Ishikawa (cell line): ENCODE measurements around the gene CEP112.

Source experiments
- CEBPB ChIP-seq: IDR thresholded peaks from 2 replicates; pipeline ENCODE4 v1.6.1; 2012
- CREB1 ChIP-seq: IDR thresholded peaks from 2 replicates; pipeline ENCODE4 v1.6.1; 2012; ENCODE audit warnings: low read depth
- EGR1 ChIP-seq: IDR thresholded peaks from 2 replicates; pipeline ENCODE4 v1.6.1; 2012
- EP300 ChIP-seq: IDR thresholded peaks from 2 replicates; pipeline ENCODE4 v1.6.1; 2012; ENCODE audit warnings: borderline replicate concordance
- FOXM1 ChIP-seq: IDR thresholded peaks from 2 replicates; pipeline ENCODE4 v1.6.1; 2012; ENCODE audit warnings: low read depth, borderline replicate concordance
- NFIC ChIP-seq: IDR thresholded peaks from 2 replicates; pipeline ENCODE4 v1.6.1; 2012
- RAD21 ChIP-seq: IDR thresholded peaks from 2 replicates; pipeline ENCODE4 v1.6.1; 2012; ENCODE audit warnings: low read depth
- TAF1 ChIP-seq: IDR thresholded peaks from 2 replicates; pipeline ENCODE4 v1.6.1; 2012; ENCODE audit warnings: low read depth, mild to moderate bottlenecking
- TCF12 ChIP-seq: IDR thresholded peaks from 2 replicates; pipeline ENCODE4 v1.6.1; 2012; ENCODE audit warnings: low read depth
- TEAD4 ChIP-seq: IDR thresholded peaks from 2 replicates; pipeline ENCODE4 v1.6.1; 2012
- YY1 ChIP-seq: IDR thresholded peaks from 2 replicates; pipeline ENCODE4 v1.6.1; 2012; ENCODE audit warnings: low read depth
- ZBTB7A ChIP-seq: IDR thresholded peaks from 2 replicates; pipeline ENCODE4 v1.6.1; 2012; ENCODE audit warnings: low read depth
- TF ChIP-seq, protein P1 (sequence below): IDR thresholded peaks from 2 replicates; pipeline ENCODE4 v1.6.1; 2012; ENCODE audit warnings: low read depth, mild to moderate bottlenecking
- TF ChIP-seq, protein P2 (sequence below): IDR thresholded peaks from 2 replicates; pipeline ENCODE4 v1.6.1; 2012
- TF ChIP-seq, protein P3 (sequence below): IDR thresholded peaks from 2 replicates; pipeline ENCODE4 v1.6.1; 2012

CEP112 gene

DNA sequence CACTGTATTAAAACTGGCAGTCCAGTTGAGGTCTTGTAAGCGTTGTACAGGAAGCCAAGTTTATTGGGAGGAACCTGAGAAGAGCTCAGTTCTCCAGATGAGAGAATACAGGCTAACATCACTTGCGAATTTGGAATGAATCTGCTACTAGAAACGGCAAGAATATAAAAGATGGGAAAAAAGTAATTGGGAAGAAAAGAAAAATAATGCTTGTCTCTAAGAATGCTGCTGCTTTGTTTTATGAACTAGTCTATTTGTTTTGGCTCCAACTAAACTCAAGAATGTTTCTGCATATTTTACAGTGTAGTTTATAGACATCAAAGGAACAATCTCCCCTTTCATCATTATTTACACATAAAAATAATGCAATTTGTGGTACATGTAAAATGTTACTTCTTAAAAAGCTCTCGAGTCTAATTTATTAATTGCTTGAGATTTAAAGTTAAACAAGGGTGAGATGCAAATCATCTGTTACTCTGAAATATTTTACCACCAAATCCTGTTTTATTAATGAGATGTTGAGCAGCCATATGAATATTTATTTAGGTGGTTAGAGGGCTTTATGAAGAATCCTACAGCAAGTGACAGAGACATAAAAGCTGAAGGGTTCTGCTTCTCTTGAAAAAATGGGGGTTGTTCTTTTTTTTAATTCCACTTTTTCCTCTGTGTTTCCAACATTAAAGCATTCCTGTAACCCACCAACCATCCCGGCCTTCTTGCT is 468.3 kb downstream of the CEP112 start:
- TF ChIP-seq TEAD4 = no peak
- TF ChIP-seq EP300 = no peak
- TF ChIP-seq NFIC = no peak
- TF ChIP-seq, protein P1, sequence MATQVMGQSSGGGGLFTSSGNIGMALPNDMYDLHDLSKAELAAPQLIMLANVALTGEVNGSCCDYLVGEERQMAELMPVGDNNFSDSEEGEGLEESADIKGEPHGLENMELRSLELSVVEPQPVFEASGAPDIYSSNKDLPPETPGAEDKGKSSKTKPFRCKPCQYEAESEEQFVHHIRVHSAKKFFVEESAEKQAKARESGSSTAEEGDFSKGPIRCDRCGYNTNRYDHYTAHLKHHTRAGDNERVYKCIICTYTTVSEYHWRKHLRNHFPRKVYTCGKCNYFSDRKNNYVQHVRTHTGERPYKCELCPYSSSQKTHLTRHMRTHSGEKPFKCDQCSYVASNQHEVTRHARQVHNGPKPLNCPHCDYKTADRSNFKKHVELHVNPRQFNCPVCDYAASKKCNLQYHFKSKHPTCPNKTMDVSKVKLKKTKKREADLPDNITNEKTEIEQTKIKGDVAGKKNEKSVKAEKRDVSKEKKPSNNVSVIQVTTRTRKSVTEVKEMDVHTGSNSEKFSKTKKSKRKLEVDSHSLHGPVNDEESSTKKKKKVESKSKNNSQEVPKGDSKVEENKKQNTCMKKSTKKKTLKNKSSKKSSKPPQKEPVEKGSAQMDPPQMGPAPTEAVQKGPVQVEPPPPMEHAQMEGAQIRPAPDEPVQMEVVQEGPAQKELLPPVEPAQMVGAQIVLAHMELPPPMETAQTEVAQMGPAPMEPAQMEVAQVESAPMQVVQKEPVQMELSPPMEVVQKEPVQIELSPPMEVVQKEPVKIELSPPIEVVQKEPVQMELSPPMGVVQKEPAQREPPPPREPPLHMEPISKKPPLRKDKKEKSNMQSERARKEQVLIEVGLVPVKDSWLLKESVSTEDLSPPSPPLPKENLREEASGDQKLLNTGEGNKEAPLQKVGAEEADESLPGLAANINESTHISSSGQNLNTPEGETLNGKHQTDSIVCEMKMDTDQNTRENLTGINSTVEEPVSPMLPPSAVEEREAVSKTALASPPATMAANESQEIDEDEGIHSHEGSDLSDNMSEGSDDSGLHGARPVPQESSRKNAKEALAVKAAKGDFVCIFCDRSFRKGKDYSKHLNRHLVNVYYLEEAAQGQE = no peak
- TF ChIP-seq TCF12 = no peak
- no peak for TF ChIP-seq CREB1
- TF ChIP-seq EGR1 = no peak
- TF ChIP-seq FOXM1 = no peak
- no peak for TF ChIP-seq YY1
- no peak for TF ChIP-seq TAF1
- TF ChIP-seq, protein P2, sequence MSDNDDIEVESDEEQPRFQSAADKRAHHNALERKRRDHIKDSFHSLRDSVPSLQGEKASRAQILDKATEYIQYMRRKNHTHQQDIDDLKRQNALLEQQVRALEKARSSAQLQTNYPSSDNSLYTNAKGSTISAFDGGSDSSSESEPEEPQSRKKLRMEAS = no peak
- TF ChIP-seq ZBTB7A = no peak

DNA sequence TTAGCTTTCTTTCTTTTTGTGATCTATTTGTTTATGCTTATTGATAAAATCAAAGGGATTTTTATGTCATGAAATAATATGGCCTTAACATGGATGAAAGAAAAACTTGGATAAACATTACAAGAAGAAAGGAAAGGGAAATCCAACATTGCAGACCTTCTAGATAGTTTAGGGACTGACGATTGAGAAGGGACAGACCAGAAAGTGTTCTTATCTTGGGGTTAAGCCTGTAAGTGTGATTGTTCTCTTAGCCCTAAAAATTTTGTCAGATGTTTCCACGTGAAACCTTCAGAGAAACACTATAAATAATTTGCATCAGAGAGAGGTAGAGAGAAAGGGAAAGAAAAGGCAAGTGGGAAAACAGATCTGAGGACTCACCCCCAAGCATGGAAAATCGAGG is 473.3 kb downstream of the CEP112 start:
- TF ChIP-seq ZBTB7A = no peak
- no peak for TF ChIP-seq FOXM1
- TF ChIP-seq EGR1 = no peak
- TF ChIP-seq NFIC = no peak
- no peak for TF ChIP-seq RAD21
- no peak for TF ChIP-seq TAF1
- TF ChIP-seq, protein P3, sequence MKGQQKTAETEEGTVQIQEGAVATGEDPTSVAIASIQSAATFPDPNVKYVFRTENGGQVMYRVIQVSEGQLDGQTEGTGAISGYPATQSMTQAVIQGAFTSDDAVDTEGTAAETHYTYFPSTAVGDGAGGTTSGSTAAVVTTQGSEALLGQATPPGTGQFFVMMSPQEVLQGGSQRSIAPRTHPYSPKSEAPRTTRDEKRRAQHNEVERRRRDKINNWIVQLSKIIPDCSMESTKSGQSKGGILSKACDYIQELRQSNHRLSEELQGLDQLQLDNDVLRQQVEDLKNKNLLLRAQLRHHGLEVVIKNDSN = no peak
- no peak for TF ChIP-seq TCF12
- TF ChIP-seq, protein P1 = no peak

DNA sequence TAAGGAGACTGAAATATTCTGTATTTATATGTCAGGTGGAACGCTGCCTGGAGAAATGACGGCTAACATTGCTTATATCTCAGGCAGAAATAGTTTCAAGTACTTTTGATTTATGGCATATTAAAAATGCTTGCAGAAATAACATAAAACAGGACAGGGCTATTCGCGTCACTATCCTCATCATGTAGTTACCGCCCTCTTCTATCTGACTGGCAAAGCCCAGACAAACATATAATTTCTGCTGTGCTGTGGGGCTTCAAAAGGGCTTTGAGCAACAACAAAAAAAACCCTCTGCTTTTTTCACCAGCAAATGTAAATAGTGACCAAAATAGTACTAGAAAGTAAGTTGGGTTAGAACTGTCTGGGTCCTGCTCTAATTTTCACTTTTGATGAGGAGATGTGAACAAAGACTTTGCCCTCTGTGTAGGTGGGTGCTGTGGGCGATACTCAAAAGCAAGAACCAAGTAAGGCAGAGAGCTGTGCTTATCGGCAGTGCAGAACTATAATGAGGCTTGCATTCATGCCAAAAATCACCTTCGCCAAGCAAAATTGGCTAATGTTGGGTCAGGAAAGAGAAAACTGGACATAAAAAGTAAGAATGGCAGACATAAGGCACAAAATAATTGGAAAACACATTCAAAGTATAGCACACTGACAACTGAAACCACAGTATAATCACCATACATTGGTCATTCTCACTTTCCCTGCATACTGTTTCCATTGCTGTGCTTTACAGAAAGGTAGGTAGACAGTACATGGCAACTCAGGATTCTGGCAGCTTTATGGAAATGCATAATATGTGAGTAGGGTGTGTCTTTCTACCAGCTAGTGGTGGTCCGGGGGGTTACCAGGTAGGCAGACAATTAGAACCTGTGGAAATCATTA is 479.3 kb downstream of the CEP112 start:
- TF ChIP-seq TAF1 (no peak), YY1 (no peak), NFIC (no peak)

DNA sequence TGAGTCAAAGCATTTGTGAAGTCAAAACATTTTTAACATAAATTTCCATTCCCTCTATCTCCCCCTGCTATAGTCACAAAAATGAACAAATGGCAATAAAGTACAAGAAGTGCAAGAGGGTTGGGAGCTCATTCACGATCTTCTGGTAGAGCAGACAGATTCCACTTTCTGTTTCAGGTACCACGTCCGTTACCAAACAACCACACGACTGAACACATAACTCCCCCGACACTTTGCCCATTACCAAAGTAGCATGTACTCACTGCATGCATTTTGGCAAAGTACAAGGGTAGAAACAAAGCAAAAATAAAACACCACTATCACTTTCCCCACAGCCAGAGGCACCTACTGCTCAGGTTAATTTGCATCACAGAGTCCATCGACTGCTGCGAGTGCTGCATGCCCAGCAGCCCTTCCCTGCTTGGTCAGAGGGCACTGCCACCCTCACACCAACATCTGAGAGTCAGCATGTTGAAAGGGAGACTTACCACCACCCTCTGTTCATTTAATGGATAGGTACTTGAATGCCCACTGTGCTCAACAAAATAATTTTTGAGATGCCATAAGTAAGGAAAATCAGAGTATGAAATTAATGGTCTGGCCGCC is 480.2 kb downstream of the CEP112 start:
- TF ChIP-seq FOXM1 (no peak), RAD21 (no peak), CREB1 (no peak), NFIC (no peak), EP300 (no peak), TEAD4 (no peak), YY1 (no peak), ZBTB7A (no peak), TAF1 (no peak), EGR1 (no peak)
- TF ChIP-seq, protein P1 = no peak

DNA sequence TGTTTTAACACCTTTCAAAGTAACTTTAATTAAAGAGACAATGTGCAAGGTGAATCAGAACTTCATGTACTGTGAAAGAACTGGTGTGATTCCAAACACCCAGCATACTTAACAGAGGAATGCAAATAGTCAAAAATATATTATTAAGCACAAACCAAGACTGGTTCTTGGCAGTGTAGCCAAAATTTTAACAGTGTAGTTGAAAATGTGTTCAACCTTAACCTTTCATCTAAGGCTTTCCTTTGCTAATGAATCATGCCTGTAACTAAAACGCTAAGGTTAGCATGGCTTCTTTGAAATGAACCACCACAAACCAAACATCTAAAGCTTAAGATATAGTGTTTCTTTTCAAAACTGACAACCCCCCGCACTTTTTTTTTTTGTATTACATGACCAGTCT is 484.2 kb downstream of the CEP112 start:
- TF ChIP-seq NFIC (no peak), EGR1 (no peak), EP300 (no peak), CREB1 (no peak), ZBTB7A (no peak), YY1 (no peak), FOXM1 (no peak), TAF1 (no peak), CEBPB (no peak)
- TF ChIP-seq, protein P2 = no peak
